Activated CD4-positive, alpha-beta T cell treated with anti-CD3 and anti-CD28 coated beads, Interleukin-2, amount 50 U/mL, for 1 hour (primary cell): Measurements from ENCODE around the gene APOL6.

ENCODE experiments used
- DNase-seq: peaks from one replicate; pipeline ENCODE4 v3.0.0-alpha.2; 2020

Gene APOL6

DNA sequence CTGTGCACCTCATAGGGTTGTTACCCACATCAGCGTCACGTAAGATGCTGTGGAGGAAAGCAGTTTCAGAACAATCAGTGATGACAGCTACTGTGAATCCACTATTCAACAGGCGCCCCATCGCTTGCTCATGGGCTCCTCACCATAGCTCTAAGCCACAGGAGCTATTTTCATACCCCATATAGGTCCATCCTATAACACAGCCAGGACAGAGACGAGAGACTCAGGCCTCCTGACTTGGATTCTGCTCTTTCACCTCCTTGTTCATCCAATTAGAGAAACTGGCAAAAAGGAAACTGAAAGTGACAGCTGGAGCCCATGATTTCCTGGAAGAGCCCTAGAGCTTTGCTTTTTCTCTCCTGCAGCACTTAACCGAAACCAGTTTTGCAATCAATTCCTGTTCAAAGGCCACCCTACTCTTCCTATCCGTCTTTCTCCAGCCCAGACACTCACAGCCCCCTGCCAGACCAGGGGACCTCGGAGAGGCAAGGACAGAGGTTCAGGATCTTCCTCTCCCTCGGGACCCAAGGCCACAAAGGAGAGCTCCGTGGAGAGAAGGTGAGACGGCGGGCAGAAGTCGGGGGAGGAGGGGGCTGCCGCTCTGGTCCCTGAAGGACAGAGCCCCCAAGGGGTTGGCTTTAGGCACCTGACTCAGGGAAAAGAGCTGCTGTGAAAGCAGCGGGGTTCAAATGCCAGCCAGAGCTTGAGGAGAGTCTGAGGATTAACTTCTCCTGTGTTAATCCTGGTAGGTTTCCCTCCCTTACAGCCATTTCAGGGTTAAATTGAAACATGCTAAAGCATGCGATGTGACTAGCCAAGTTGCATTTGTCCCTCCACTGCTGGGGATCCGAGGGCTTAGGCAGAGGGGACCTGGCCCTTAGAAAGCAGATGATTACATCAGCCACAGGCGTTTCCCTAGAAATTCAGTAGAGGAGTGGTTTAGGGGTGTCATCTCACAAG is at the start of gene APOL6:
APOL6 (plus strand) TSS at position 381 of the 960 bp plus-strand sequence. CDS start 7,980 bp downstream, outside the sequence.
- peak; percentile 41 for DNase-seq

- no peak for DNase-seq
Observed at GRCh38 chr22:35599364-35599763, 48.9 kb upstream of the APOL6 start.

GRCh38 chr22:35600476-35600875 is 47.8 kb upstream of the APOL6 start:
- no peak for DNase-seq

- DNase-seq = no peak
Observed at GRCh38 chr22:35601013-35601580, 47.1 kb upstream of the APOL6 start.

- DNase-seq = no peak
Observed at GRCh38 chr22:35601743-35602615, 46.3 kb upstream of the APOL6 start.

- no peak for DNase-seq
Observed at GRCh38 chr22:35604621-35605368, 43.5 kb upstream of the APOL6 start.

DNA sequence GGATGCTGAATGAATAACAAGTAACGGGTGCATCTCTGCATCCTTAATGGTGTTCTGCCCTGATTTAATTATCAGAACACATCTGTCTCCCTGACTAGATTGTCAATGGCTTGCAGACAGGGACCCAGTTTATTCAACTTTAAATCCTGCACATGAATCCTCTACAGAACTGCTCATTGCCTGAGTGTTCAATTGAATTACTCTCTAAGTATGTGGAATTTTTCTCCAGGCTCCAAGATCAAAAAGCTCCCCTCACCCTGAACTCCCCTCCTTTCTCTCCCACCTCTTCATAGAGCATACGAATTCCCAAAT is 42.9 kb upstream of the APOL6 start:
- no peak for DNase-seq

- no peak for DNase-seq
Observed at GRCh38 chr22:35605851-35606481, 42.3 kb upstream of the APOL6 start.

DNA sequence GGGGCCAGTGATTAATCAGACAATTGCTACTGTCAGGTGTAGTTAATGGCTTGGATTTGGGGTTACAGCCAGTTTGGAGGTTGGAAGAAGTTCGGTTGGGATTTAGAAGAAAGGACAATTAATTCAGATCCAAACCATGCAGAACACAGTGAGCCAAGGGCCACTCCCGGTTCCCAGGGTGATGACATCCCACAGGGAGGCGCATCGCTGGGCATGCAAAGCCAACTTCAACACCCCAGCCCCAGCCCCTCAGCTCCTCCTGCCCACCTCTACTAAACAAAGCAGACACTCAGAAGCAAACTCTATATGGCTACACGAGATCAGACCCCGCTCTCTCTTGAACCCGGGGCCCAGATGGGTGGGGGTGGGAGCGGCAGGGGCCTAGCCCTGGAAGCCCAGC is 41.3 kb upstream of the APOL6 start:
- no peak for DNase-seq

GRCh38 chr22:35608088-35608487 is 40.2 kb upstream of the APOL6 start:
- DNase-seq = no peak

GRCh38 chr22:35609261-35609660 is 39.0 kb upstream of the APOL6 start:
- no peak for DNase-seq

GRCh38 chr22:35609761-35610160 is 38.5 kb upstream of the APOL6 start:
- no peak for DNase-seq

DNA sequence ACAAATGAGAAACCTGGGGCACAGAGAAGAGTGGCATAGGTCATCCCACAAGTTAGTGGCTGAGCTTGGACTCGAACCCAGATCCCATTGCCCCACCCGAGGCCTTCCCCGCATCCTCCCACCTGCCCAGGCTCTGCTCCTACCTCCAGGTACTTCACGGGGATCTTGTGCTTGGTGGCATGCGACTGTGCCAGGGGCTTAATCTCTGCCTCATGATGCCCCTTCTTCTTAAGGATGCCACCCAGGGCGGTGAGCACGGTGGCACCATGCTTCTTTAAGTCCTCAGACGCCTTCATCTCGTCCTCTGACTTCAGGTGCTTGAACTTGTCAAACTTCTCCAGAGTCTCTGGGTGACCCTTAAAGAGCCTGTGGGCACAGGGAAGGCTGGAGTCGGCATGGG is 37.5 kb upstream of the APOL6 start:
- DNase-seq = no peak

DNA sequence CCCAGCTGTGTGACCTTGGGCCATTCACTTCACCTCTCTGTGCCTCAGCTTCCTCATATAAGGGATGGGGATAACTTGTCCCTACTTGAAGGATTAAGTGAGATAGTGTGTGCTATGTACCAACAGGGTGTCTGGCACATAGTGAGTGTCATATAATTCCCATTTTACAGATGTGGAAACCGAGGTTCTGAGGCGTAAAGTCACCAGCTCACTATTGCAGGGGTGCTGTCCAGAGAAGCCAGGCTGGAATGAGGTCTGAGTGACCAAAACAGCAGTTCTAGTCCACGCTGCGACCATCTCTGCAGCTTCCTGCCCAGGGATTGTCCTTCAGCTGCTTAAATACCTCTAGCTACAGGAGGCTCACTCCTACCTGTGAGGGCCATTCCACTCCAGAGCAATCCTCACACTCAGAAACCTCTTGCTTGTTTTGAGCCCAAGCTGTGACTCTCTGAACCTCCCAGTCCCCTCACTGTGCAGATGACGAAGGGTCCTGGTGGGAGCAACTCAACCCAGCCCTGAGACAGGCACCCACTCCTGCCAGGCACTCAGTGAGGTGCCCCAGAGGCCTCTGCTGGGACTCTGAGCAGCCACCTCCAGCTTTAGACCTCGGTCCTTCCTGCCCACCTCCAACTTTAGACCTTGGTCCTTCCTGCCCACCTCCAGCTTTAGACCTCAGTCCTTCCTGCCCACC is 36.9 kb upstream of the APOL6 start:
- no peak for DNase-seq

GRCh38 chr22:35611891-35612576 is 36.2 kb upstream of the APOL6 start:
- DNase-seq = no peak

GRCh38 chr22:35612903-35613302 is 35.3 kb upstream of the APOL6 start:
- DNase-seq = no peak

DNA sequence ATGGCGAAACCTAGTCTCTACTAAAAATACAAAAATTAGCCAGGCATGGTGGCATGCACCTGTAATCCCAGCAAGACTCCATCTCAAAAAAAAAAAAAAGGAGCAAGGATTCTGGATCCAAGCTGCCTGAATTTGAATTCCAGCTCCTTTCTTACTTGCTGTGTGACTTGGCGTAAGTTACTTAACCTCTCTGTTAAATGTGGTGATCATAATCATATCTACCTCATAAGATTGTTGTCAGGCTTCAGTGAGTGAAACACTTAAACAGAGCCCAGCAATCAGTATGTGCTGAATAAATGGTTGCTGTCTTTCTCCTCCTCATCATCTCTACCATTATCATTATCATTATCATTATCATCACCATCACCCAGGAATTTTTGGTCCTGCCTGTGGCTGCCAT is 33.8 kb upstream of the APOL6 start:
- no peak for DNase-seq

- DNase-seq = no peak
Observed at GRCh38 chr22:35615156-35615555, 33.1 kb upstream of the APOL6 start.

DNA sequence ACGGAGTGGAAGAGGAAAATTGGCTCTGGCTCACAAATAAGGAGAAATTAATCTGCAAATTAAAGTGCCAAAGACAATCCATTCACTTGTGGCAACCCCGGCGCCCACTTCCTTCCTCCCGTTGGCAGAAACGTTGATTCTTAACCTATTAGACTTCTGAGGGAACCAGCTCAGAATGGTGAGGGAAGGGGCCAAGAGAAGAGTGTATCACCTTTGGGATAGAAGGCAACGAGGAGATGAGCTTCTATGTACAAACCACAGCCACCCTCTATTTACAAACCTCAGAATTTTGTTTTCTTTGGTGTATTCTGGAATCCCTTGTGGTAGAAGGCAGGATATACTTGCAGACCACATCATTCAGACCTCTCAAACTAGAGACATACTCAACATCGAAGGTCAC is 32.2 kb upstream of the APOL6 start:
- DNase-seq = no peak

DNA sequence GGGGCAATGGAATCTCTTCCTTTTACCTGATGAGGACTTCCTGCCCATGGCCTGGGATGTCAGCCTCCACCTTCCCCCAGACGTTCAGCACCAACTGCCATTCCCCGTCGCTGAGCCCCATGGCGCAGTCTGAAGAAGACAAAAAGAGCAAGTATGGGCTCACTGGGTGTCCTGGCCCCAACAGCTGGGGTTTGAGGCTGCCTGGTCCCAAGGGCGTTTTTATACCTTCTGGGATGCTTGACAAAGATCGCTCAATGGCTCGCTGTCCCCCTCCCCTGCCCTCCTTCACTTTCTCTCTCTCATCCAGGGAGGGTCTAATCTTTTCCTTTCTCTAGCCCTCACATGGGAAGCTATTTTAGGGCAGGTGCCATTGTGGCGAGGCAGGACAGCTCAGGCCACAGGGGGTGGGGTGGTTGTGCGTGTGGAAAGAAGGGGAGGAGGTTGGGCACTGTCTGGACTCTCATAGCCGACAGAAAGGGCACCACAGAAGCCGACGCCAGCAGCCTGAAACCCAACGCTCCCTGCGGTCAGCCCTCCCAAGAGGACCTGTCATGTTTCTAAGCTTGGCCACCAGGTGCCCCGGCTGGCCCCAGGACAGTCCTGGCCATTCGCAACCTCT is 31.0 kb upstream of the APOL6 start, which contains the start of gene MB:
MB (minus strand) TSS at position 193 of the 619 bp plus-strand sequence; CDS start at position 121, 72 bp downstream.
- no peak for DNase-seq
